ENCODE measurements around the gene MTMR3. TPM values are rescaled to one million over a fixed set of nuclear protein-coding genes. Genes with fewer than 3 reads are reported as not detected.

The MTMR3 gene
- total RNA-seq, 4 donors from 2014 or later, result 52.8 to 101 (median 69.1) TPM

DNA sequence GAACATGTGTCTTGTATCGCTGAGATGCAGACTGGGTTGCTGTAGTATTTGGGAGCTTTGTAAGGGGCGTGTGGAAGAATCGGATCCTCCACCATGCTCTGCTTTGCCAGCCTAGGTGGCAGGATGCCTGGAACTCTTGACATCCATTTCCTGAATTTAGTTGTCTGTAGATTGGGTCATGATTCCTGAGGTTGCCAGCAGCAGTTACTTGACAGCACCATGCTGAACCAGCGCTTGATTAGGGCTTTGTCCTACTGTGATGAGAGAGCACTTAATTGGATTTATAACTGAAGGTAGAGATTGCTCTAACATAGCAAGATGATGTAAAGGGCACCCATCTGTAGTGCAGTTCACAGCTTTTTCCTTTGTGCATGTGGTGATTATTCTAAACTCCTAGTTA is 121.7 kb downstream of the MTMR3 start:
- DNase-seq, result peak; percentile 64 to 67
- intact Hi-C loops (cut with DNase I), result loop anchor here (10.0 kb wide), 2 partner anchors 120 to 370 kb away; partner anchors contain the start of gene MTMR3
- Histone ChIP-seq H3K4me3 (replicated peaks in 1 of 3) (no peak overlapping the region), H3K4me1 (peaks cover 12 to 18% of the 10 kb centered on the region in 2 donors), H3K27ac (peak overlapping the region in 1 of 3 donors; percentile 3), H3K36me3 (peaks cover 12 to 19% of the 10 kb centered on the region in 2 donors), H3K27me3 (no peaks in the 10 kb centered on the region), H3K9me3 (no peaks in the 10 kb centered on the region)
- 19 to 29% methylated on average over 4 of the region's 4 CpGs for whole genome bisulfite sequencing, 2 donors
- TF ChIP-seq, protein P1, sequence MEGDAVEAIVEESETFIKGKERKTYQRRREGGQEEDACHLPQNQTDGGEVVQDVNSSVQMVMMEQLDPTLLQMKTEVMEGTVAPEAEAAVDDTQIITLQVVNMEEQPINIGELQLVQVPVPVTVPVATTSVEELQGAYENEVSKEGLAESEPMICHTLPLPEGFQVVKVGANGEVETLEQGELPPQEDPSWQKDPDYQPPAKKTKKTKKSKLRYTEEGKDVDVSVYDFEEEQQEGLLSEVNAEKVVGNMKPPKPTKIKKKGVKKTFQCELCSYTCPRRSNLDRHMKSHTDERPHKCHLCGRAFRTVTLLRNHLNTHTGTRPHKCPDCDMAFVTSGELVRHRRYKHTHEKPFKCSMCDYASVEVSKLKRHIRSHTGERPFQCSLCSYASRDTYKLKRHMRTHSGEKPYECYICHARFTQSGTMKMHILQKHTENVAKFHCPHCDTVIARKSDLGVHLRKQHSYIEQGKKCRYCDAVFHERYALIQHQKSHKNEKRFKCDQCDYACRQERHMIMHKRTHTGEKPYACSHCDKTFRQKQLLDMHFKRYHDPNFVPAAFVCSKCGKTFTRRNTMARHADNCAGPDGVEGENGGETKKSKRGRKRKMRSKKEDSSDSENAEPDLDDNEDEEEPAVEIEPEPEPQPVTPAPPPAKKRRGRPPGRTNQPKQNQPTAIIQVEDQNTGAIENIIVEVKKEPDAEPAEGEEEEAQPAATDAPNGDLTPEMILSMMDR (IDR thresholded peaks at IDR 0.05), result no peak
- TF ChIP-seq POLR2A (IDR thresholded peaks at IDR 0.05), result no peak

DNA sequence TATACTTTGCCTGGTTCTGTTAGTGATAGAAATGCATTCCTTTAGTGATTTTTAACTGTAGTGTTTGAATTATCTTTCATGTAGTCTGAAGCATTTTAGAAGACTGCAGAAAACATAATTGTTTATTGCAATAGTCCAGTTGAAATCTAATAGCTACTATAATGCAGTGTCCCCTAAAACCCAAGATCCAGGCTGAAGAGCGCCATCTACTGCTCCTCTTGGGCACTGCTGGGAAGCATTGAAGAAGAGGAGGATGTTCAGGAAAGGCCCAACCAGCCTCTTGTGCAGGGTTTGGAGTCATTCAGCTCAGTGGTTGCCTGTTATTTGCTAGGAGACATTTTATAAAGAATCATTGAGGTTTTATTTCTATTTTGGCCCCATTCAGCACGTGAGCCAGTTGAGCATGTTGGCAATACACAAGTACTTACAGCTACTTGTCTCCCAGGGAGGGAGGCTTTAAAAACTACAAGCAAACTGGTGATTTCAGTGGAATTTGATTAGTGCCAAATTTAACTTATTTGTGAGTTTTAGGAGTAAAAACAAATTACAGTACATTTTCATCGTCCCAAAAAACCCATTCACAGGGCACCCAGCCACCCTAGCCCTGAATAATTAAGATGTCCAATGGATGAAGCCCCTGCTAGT is 122.4 kb downstream of the MTMR3 start:
- 22 to 33% methylated on average over 3 of the region's 3 CpGs for WGBS, 2 donors
- peak; percentile 76 to 83 for DNase-seq
- peaks cover 12 to 18% of the 10 kb centered on the region in 2 donors for H3K4me1 ChIP-seq
- no peak overlapping the region for H3K4me3 ChIP-seq (replicated peaks in 1 of 3)
- H3K27me3 ChIP-seq, result no peaks in the 10 kb centered on the region
- peaks cover 12 to 26% of the 10 kb centered on the region in 2 donors for H3K36me3 ChIP-seq
- intact Hi-C loops (cut with DNase I), result loop anchor here (10.0 kb wide), 2 partner anchors 121 to 371 kb away; partner anchors contain the start of gene MTMR3
- H3K9me3 ChIP-seq, result no peaks in the 10 kb centered on the region
- no peak overlapping the region for H3K27ac ChIP-seq
- TF ChIP-seq, protein P1 (IDR thresholded peaks at IDR 0.05), result peak; percentile 71 to 94 (median 92)
- TF ChIP-seq POLR2A (IDR thresholded peaks at IDR 0.05), result no peak

GRCh38 chr22:30007361-30007760 is 124.4 kb downstream of the MTMR3 start:
- DNase-seq, result no peak
- Histone ChIP-seq H3K27ac (no peak overlapping the region), H3K4me1 (peaks cover 12 to 21% of the 10 kb centered on the region in 2 donors), H3K27me3 (no peaks in the 10 kb centered on the region), H3K4me3 (replicated peaks in 1 of 3) (no peak overlapping the region), H3K9me3 (no peaks in the 10 kb centered on the region), H3K36me3 (peaks cover 12 to 26% of the 10 kb centered on the region in 2 donors)
- TF ChIP-seq, protein P1 (IDR thresholded peaks at IDR 0.05), result no peak
- no peak for TF ChIP-seq POLR2A (IDR thresholded peaks at IDR 0.05)
- intact Hi-C loops (cut with DNase I), result loop anchor here (10.0 kb wide), 2 partner anchors 123 to 373 kb away; partner anchors contain the start of gene MTMR3

DNA sequence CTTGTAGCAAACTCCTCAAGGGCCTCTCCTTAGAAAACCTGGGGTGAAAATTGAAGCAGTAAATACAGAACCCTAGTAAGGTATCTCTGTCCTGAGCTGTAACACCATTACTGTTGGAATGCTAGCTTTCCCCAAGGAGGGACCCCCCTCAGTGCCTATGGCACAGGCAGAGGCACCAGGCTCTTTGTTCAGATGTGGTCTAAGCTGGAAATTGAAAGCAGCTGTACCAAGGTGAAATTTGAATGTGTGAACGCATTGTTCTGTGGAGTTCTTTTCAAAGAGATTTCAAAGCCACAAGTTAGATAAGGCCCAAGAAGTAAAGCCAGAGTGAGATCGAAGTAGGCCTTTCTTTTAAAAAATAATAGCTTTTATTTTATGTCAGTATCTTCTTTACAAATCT is 125.4 kb downstream of the MTMR3 start:
- intact Hi-C loops (cut with DNase I), result loop anchor here (10.0 kb wide), 2 partner anchors 124 to 374 kb away; partner anchors contain the start of gene MTMR3
- H3K4me1 ChIP-seq, result peaks cover 17 to 31% of the 10 kb centered on the region in 2 donors
- DNase-seq, result no peak
- no peak overlapping the region for H3K4me3 ChIP-seq (replicated peaks in 1 of 3)
- no peaks in the 10 kb centered on the region for H3K9me3 ChIP-seq
- 87 to 92% methylated on average over 2 of the region's 2 CpGs for WGBS, 2 donors
- H3K36me3 ChIP-seq, result peaks cover 12 to 29% of the 10 kb centered on the region in 2 donors
- no peak for TF ChIP-seq POLR2A (IDR thresholded peaks at IDR 0.05)
- TF ChIP-seq, protein P1 (IDR thresholded peaks at IDR 0.05), result no peak
- H3K27ac ChIP-seq, result no peak overlapping the region
- no peaks in the 10 kb centered on the region for H3K27me3 ChIP-seq

DNA sequence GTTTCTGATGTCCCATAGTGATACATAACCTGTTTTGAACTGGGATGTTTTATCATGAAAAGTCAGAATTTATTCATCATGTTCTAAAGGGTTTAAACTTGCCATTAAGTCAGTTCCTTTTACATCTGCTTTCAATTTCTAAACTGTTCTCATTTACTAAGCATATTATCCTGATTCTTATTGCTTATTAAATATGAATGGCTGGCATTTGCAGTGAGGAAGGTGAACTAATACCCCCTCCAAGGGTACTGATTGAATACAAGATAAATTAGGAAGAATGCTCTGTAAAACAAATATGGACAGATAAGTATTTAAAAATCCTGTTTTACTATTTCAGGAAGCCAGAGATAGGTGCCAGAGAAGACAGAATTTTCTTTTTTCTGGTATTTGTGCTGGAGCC is 126.5 kb downstream of the MTMR3 start:
- no peak for TF ChIP-seq POLR2A (IDR thresholded peaks at IDR 0.05)
- TF ChIP-seq, protein P1 (IDR thresholded peaks at IDR 0.05), result no peak
- Histone ChIP-seq H3K27me3 (no peaks in the 10 kb centered on the region), H3K36me3 (peaks cover 12 to 29% of the 10 kb centered on the region in 2 donors), H3K4me1 (peaks cover 17 to 35% of the 10 kb centered on the region in 2 donors), H3K27ac (no peak overlapping the region), H3K9me3 (no peaks in the 10 kb centered on the region), H3K4me3 (replicated peaks in 1 of 3) (no peak overlapping the region)
- intact Hi-C loops (cut with DNase I), result loop anchor here (10.0 kb wide), 2 partner anchors 125 to 375 kb away; partner anchors contain the start of gene MTMR3
- DNase-seq, result no peak
